ENCODE results near the gene AGMO. TPM values are rescaled to one million over a fixed set of nuclear protein-coding genes. Genes with fewer than 3 reads are reported as not detected.

AGMO gene
- total and polyA plus RNA-seq, 2 donors from 2014 or later = 1.4 to 4.5 TPM

GRCh38 chr7:15389073-15389472 is 172.7 kb downstream of the AGMO start:
- Histone ChIP-seq H3K27ac (ENCODE audit: low read depth in 2 of 2, low read length in 2 of 2) (no peak overlapping the region), H3K4me3 (ENCODE audit: low read length in 3 of 3) (no peak overlapping the region), H3K27me3 (ENCODE audit: control insufficient read depth, insufficient read depth, low read length) (no peaks in the 10 kb centered on the region), H3K9me3 (ENCODE audit: control insufficient read depth in 2 of 3, insufficient read depth in 1 of 3, low read length in 3 of 3) (no peaks in the 10 kb centered on the region), H3K36me3 (ENCODE audit: control insufficient read depth in 2 of 3, insufficient read depth in 3 of 3, low read length in 3 of 3) (no peaks in the 10 kb centered on the region), H3K9ac (ENCODE audit: low read length in 3 of 3) (no peak overlapping the region), H3K4me1 (ENCODE audit: control insufficient read depth in 2 of 3, insufficient read depth in 2 of 3, low read depth in 1 of 3, low read length in 3 of 3) (no peaks in the 10 kb centered on the region)
- FAIRE-seq (no peak), DNase-seq (no peak)
- no peak for TF ChIP-seq CTCF (IDR thresholded peaks at IDR 0.05; ENCODE audit: borderline replicate concordance, extremely low read depth, insufficient read depth)
- intact Hi-C loops (cut with DNase I) = no loop called here

- H3K4me3 ChIP-seq (ENCODE audit: low read length in 3 of 3) = no peak overlapping the region
- no peaks in the 10 kb centered on the region for H3K36me3 ChIP-seq (ENCODE audit: control insufficient read depth in 2 of 3, insufficient read depth in 3 of 3, low read length in 3 of 3)
- TF ChIP-seq CTCF (IDR thresholded peaks at IDR 0.05; ENCODE audit: borderline replicate concordance, extremely low read depth, insufficient read depth) = no peak
- no peak for FAIRE-seq
- no peak overlapping the region for H3K9ac ChIP-seq (ENCODE audit: low read length in 3 of 3)
- no peaks in the 10 kb centered on the region for H3K9me3 ChIP-seq (ENCODE audit: control insufficient read depth in 2 of 3, insufficient read depth in 1 of 3, low read length in 3 of 3)
- DNase-seq = no peak
- no peak overlapping the region for H3K27ac ChIP-seq (ENCODE audit: low read depth in 2 of 2, low read length in 2 of 2)
- H3K27me3 ChIP-seq (ENCODE audit: control insufficient read depth, insufficient read depth, low read length) = no peaks in the 10 kb centered on the region
- H3K4me1 ChIP-seq (ENCODE audit: control insufficient read depth in 2 of 3, insufficient read depth in 2 of 3, low read depth in 1 of 3, low read length in 3 of 3) = no peaks in the 10 kb centered on the region
- intact Hi-C loops (cut with DNase I) = no loop called here
Measured at GRCh38 chr7:15378494-15379145, 183.2 kb downstream of the AGMO start.

- FAIRE-seq (no peak), DNase-seq (no peak)
- no peak overlapping the region for H3K27ac ChIP-seq (ENCODE audit: low read depth in 2 of 2, low read length in 2 of 2)
- H3K4me3 ChIP-seq (ENCODE audit: low read length in 3 of 3) = no peak overlapping the region
- TF ChIP-seq CTCF (IDR thresholded peaks at IDR 0.05; ENCODE audit: borderline replicate concordance, extremely low read depth, insufficient read depth) = no peak
- H3K27me3 ChIP-seq (ENCODE audit: control insufficient read depth, insufficient read depth, low read length) = no peaks in the 10 kb centered on the region
- H3K4me1 ChIP-seq (ENCODE audit: control insufficient read depth in 2 of 3, insufficient read depth in 2 of 3, low read depth in 1 of 3, low read length in 3 of 3) = no peaks in the 10 kb centered on the region
- H3K9ac ChIP-seq (ENCODE audit: low read length in 3 of 3) = no peak overlapping the region
- H3K9me3 ChIP-seq (ENCODE audit: control insufficient read depth in 2 of 3, insufficient read depth in 1 of 3, low read length in 3 of 3) = no peaks in the 10 kb centered on the region
- no peaks in the 10 kb centered on the region for H3K36me3 ChIP-seq (ENCODE audit: control insufficient read depth in 2 of 3, insufficient read depth in 3 of 3, low read length in 3 of 3)
- intact Hi-C loops (cut with DNase I) = no loop called here
Measured at GRCh38 chr7:15376600-15376999, 185.2 kb downstream of the AGMO start.

GRCh38 chr7:15370441-15370840 is 191.4 kb downstream of the AGMO start:
- FAIRE-seq (no peak), DNase-seq (no peak)
- Histone ChIP-seq H3K9ac (ENCODE audit: low read length in 3 of 3) (no peak overlapping the region), H3K9me3 (ENCODE audit: control insufficient read depth in 2 of 3, insufficient read depth in 1 of 3, low read length in 3 of 3) (no peaks in the 10 kb centered on the region), H3K4me1 (ENCODE audit: control insufficient read depth in 2 of 3, insufficient read depth in 2 of 3, low read depth in 1 of 3, low read length in 3 of 3) (no peaks in the 10 kb centered on the region), H3K27me3 (ENCODE audit: control insufficient read depth, insufficient read depth, low read length) (no peaks in the 10 kb centered on the region), H3K27ac (ENCODE audit: low read depth in 2 of 2, low read length in 2 of 2) (no peak overlapping the region), H3K36me3 (ENCODE audit: control insufficient read depth in 2 of 3, insufficient read depth in 3 of 3, low read length in 3 of 3) (no peaks in the 10 kb centered on the region), H3K4me3 (ENCODE audit: low read length in 3 of 3) (no peak overlapping the region)
- TF ChIP-seq CTCF (IDR thresholded peaks at IDR 0.05; ENCODE audit: borderline replicate concordance, extremely low read depth, insufficient read depth) = no peak
- intact Hi-C loops (cut with DNase I) = no loop called here

Data from kidney (tissue), 14 donors.